ENCODE results near the gene CMC2. TPM values are rescaled to one million over a fixed set of nuclear protein-coding genes. Genes with fewer than 3 reads are reported as not detected.

CMC2 gene
- total RNA-seq, 1 donor from 2014 or later: 18.1 TPM

DNA sequence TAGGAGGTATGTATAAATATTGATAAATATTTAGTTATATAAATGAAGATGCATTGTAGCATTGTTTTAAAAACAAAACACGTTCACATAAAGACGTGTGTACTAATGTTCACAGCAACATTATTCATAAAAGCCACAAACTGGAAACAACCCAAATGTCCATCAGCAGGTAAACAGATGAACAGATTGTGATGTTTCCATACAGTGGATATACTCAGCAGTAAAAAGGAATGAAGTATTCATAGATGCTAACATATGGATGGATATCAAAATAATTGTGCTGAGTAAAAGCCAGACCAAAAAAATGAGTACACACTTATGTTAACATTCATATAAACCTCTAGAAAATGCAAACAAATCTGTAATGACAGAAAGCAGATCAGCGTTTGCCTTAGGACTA is 6.3 kb upstream of the CMC2 start:
- H3K4me1 Mint-ChIP-seq: peaks cover 6% of the 10 kb centered on the region
- H3K9me3 Mint-ChIP-seq: no peaks in the 10 kb centered on the region
- CTCF ChIA-PET: no interaction called here
- DNase-seq (no peak), ATAC-seq (ENCODE audit: low read depth) (no peak)
- POLR2A ChIA-PET: no interaction called here
- no peak overlapping the region for H3K27ac Mint-ChIP-seq
- TF ChIP-seq, protein P1, sequence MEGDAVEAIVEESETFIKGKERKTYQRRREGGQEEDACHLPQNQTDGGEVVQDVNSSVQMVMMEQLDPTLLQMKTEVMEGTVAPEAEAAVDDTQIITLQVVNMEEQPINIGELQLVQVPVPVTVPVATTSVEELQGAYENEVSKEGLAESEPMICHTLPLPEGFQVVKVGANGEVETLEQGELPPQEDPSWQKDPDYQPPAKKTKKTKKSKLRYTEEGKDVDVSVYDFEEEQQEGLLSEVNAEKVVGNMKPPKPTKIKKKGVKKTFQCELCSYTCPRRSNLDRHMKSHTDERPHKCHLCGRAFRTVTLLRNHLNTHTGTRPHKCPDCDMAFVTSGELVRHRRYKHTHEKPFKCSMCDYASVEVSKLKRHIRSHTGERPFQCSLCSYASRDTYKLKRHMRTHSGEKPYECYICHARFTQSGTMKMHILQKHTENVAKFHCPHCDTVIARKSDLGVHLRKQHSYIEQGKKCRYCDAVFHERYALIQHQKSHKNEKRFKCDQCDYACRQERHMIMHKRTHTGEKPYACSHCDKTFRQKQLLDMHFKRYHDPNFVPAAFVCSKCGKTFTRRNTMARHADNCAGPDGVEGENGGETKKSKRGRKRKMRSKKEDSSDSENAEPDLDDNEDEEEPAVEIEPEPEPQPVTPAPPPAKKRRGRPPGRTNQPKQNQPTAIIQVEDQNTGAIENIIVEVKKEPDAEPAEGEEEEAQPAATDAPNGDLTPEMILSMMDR (IDR thresholded peaks at IDR 0.05): no peak
- H3K27me3 Mint-ChIP-seq: no peaks in the 10 kb centered on the region
- H3K36me3 Mint-ChIP-seq (ENCODE audit: low read depth): peaks cover 25% of the 10 kb centered on the region
- intact Hi-C loops (cut with micrococcal nuclease): no loop called here
- no peak overlapping the region for H3K4me3 Mint-ChIP-seq

DNA sequence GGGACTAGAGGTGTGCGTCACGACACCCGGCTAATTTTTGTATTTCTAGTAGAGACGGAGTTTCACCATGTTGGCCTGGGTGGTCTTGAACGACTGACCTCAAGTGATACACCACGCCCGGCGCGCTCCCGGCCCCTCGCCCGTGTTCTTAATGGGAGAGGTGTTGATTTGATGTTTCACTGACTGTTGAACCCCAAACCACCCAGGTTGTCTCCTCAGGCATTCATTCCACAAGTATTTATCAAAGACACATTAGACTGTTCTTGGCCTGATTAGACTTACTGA is 1.8 kb upstream of the CMC2 start:
- intact Hi-C loops (cut with micrococcal nuclease): loop anchor here (5.0 to 10.0 kb wide), 4 partner anchors 204 to 856 kb away; partner anchors contain the start of gene CDYL2
- DNase-seq: no peak
- Mint-ChIP-seq H3K27ac (peak overlapping the region; percentile 100), H3K4me1 (peaks cover 36% of the 10 kb centered on the region), H3K4me3 (peak overlapping the region; percentile 94), H3K27me3 (no peaks in the 10 kb centered on the region), H3K36me3 (ENCODE audit: low read depth) (peaks cover 18% of the 10 kb centered on the region), H3K9me3 (no peaks in the 10 kb centered on the region)
- no peak for ATAC-seq (ENCODE audit: low read depth)
- TF ChIP-seq, protein P1 (IDR thresholded peaks at IDR 0.05): no peak
- CTCF ChIA-PET: interaction anchor here (1.4 kb wide), 1 partner anchor 28 kb away, joined by 4 read pairs; the partner anchor contains the start of gene ATMIN
- POLR2A ChIA-PET: no interaction called here

DNA sequence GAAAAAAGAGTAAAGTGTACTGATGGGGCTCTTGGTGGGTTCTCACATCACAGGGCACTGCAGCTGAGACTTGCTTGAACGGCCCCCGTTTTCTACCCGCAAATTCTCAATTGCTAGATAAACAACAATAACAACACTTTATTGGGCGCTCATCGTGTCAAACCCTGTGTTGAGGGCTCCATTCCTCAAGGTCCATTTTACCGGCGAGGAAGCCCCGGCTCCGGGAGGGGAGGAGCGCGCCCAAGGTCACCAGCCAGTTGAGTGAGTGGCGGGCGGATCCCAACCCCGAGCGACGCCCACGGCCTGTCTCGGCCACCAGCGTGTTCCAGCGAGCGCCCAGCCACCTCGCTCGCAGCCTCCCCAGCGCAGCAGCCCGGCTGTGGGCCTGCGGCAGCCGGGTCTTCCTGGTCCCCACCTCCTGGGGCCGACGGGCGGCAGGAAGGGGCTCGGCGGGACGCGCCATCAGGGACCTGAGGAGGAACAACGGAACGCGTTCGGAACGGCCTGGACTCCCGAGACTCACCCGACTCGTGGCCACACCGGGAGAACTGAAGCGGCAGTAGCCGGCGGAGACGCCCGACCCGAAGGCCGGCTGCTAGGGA is 373 bp downstream of the CMC2 start:
- H3K4me1 Mint-ChIP-seq: peaks cover 46% of the 10 kb centered on the region
- H3K4me3 Mint-ChIP-seq: peak overlapping the region; percentile 94
- peak overlapping the region; percentile 100 for H3K27ac Mint-ChIP-seq
- H3K9me3 Mint-ChIP-seq: no peaks in the 10 kb centered on the region
- CTCF ChIA-PET: interaction anchor here (6.1 kb wide), 1 partner anchor 29 kb away, joined by 51 read pairs; the partner anchor contains the start of gene ATMIN
- H3K27me3 Mint-ChIP-seq: no peaks in the 10 kb centered on the region
- POLR2A ChIA-PET: interaction anchor here (0.6 to 2.7 kb wide), 6 partner anchors 9 to 731 kb away, joined by 3 to 24 read pairs (median 8); partner anchors contain the start of genes ATMIN, C16orf46 and GAN
- TF ChIP-seq, protein P1 (IDR thresholded peaks at IDR 0.05): no peak
- H3K36me3 Mint-ChIP-seq (ENCODE audit: low read depth): peaks cover 12% of the 10 kb centered on the region
- ATAC-seq (ENCODE audit: low read depth): peak; percentile 22
- intact Hi-C loops (cut with micrococcal nuclease): loop anchor here (2.0 to 10.0 kb wide), 6 partner anchors 202 to 858 kb away; partner anchors contain the start of genes CDYL2 and GAN
- no peak for DNase-seq

DNA sequence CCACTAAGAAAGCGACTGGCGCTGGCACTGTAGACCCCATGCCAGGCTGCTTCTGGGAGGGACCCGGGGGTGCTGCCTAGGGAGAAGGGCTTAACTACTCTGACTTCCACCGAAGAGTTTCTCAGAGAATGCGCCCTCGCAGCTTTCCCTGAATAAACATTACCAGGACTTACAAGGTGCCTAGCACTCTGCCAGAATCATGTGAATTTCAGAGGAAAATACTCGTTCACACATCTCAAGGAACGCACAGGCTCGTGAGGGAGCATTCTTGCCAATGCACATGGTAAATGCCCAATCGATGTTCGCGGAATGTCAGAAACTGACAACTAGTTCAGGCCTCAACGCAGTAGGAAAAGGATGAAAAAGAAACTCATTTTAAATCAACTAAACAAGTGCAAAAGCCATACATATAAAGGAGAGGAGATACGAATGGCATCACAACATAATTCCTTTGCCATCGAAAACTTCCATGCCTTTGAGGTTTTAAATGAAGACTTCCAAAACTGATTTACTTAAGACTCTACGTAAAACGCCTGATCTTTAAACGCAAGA is 999 bp downstream of the CMC2 start:
- ATAC-seq (ENCODE audit: low read depth) (no peak), DNase-seq (no peak)
- TF ChIP-seq, protein P1 (IDR thresholded peaks at IDR 0.05): no peak
- CTCF ChIA-PET: interaction anchor here (6.1 kb wide), 1 partner anchor 29 kb away, joined by 51 read pairs; the partner anchor contains the start of gene ATMIN
- Mint-ChIP-seq H3K4me1 (peaks cover 49% of the 10 kb centered on the region), H3K36me3 (ENCODE audit: low read depth) (peaks cover 12% of the 10 kb centered on the region), H3K27me3 (no peaks in the 10 kb centered on the region), H3K9me3 (no peaks in the 10 kb centered on the region), H3K4me3 (peak overlapping the region; percentile 94), H3K27ac (peak overlapping the region; percentile 100)
- intact Hi-C loops (cut with micrococcal nuclease): loop anchor here (2.0 to 10.0 kb wide), 6 partner anchors 201 to 859 kb away; partner anchors contain the start of genes CDYL2 and GAN
- POLR2A ChIA-PET: interaction anchor here (0.6 to 2.7 kb wide), 2 partner anchors 71 to 499 kb away, joined by 6 to 24 read pairs; partner anchors contain the start of gene C16orf46
